ENCODE data around the gene TRAIP.

Gene TRAIP

DNA sequence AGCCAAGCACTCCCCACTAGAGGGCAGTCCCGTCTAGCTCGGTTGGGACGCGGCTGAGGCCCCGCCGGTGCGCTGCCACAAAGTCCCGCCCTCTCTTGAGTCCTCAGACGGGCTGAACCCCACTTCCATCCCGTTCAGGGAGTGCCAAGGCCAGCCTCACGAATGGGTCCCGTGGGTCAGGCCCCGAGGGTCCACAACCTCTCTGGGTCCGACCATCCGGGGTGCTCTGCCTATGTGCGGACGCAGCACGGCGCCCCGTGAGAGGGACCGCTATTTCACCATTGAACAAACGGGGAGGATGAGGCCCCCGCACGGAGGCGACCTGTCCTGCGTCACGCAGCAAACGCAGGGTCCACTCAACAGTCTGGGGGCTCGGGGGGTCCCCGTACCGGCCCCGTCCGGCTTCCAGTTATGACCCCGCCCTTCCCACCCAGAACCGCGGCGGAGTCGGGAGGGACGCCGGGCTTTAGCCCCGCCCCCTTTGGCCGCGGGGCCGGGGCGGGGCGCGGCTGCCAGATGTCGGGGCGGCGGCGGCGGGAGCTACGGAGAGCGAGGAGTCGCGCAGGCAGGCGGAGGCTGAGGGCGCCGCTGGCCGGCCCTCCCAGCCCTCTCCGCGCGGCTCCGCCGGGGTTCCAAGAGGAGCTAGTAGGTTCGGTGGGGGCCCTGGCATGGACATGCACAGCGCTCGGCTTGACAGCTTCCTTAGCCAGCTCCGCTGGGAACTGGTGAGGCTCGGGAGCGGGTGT lies 53.5 kb downstream of the TRAIP start, which contains the start of gene INKA1:
Gene INKA1, plus strand, starts transcription at position 543 of the 746 bp plus-strand sequence. Its CDS starts 132 bp downstream, at position 675.
- TF ChIP-seq, protein P1, sequence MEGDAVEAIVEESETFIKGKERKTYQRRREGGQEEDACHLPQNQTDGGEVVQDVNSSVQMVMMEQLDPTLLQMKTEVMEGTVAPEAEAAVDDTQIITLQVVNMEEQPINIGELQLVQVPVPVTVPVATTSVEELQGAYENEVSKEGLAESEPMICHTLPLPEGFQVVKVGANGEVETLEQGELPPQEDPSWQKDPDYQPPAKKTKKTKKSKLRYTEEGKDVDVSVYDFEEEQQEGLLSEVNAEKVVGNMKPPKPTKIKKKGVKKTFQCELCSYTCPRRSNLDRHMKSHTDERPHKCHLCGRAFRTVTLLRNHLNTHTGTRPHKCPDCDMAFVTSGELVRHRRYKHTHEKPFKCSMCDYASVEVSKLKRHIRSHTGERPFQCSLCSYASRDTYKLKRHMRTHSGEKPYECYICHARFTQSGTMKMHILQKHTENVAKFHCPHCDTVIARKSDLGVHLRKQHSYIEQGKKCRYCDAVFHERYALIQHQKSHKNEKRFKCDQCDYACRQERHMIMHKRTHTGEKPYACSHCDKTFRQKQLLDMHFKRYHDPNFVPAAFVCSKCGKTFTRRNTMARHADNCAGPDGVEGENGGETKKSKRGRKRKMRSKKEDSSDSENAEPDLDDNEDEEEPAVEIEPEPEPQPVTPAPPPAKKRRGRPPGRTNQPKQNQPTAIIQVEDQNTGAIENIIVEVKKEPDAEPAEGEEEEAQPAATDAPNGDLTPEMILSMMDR (IDR thresholded peaks at IDR 0.05; ENCODE audit: borderline replicate concordance, control extremely low read depth, extremely low read depth, insufficient read depth, missing control alignments): peak; percentile 96
- in situ Hi-C loops (cut with MboI; ENCODE audit: low sequenced_read_pairs, unreplicated experiment): no loop called here
- peak; percentile 93 for DNase-seq (ENCODE audit: low spot score)

DNA sequence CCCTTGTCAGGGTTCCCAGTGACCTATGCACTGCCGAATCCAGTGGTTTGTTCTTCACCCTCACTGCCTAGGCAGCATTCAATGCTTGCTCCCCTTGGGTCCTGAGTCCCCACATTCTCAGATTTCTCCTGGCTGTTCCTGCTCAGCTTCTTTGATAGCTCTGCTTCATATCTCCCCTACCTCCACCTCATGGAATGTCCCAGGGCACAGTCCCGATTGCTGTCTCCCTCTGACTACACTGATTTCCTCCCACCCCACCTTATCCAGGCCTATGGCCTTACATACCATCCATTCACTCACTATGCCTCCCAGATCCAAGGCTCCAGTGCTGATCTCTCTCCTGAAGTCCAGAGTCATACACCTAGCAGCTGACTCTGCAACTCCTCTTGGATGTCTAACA lies 55.2 kb downstream of the TRAIP start:
- in situ Hi-C loops (cut with MboI; ENCODE audit: low sequenced_read_pairs, unreplicated experiment): no loop called here
- TF ChIP-seq, protein P1 (IDR thresholded peaks at IDR 0.05; ENCODE audit: borderline replicate concordance, control extremely low read depth, extremely low read depth, insufficient read depth, missing control alignments): no peak
- DNase-seq (ENCODE audit: low spot score): no peak

DNA sequence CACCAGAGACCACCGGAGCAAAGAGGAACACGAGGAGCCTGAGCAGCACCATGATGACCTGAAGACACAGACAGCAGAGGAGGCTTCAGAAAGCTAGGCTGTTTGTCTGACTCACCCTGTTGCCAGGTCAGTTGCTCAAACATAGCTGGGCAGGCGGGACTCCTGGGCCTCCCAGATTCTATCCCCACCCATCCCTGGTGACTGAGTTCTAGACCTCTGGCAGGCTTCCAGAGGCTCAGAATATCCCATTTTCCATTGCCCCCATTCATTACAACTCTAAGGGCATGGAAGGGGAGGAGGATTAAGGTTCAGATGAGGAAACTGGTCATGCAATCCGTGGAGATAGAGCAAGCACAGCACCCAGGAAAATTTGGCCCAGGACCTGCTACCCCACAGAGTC lies 56.6 kb downstream of the TRAIP start, which contains the start of gene CDHR4:
Gene CDHR4, minus strand, starts transcription at position 113 of the 400 bp plus-strand sequence. Its CDS starts 61 bp downstream, at position 52.
- TF ChIP-seq, protein P1 (IDR thresholded peaks at IDR 0.05; ENCODE audit: borderline replicate concordance, control extremely low read depth, extremely low read depth, insufficient read depth, missing control alignments): no peak
- in situ Hi-C loops (cut with MboI; ENCODE audit: low sequenced_read_pairs, unreplicated experiment): no loop called here
- no peak for DNase-seq (ENCODE audit: low spot score)

DNA sequence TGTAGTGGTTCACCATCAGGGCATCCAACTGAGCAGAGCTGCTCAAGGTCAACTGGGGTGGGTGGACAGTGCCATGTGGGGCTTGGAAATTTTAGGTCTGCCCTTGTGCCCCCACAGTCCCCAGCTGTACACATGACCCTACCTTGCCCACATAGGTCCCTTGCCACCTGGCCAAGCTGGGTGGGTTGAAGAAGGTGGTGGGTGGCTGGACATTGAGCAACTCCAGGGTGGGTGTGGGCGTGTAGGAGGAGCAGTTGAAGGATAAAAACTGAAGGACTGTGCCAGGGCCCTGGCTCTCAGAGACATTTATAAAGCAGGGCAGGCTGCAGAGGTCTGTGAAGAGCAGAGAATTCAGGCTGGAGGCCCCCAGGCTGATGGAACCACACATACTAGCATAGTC lies 57.3 kb downstream of the TRAIP start:
- TF ChIP-seq, protein P1 (IDR thresholded peaks at IDR 0.05; ENCODE audit: borderline replicate concordance, control extremely low read depth, extremely low read depth, insufficient read depth, missing control alignments): no peak
- no peak for DNase-seq (ENCODE audit: low spot score)
- in situ Hi-C loops (cut with MboI; ENCODE audit: low sequenced_read_pairs, unreplicated experiment): no loop called here

DNA sequence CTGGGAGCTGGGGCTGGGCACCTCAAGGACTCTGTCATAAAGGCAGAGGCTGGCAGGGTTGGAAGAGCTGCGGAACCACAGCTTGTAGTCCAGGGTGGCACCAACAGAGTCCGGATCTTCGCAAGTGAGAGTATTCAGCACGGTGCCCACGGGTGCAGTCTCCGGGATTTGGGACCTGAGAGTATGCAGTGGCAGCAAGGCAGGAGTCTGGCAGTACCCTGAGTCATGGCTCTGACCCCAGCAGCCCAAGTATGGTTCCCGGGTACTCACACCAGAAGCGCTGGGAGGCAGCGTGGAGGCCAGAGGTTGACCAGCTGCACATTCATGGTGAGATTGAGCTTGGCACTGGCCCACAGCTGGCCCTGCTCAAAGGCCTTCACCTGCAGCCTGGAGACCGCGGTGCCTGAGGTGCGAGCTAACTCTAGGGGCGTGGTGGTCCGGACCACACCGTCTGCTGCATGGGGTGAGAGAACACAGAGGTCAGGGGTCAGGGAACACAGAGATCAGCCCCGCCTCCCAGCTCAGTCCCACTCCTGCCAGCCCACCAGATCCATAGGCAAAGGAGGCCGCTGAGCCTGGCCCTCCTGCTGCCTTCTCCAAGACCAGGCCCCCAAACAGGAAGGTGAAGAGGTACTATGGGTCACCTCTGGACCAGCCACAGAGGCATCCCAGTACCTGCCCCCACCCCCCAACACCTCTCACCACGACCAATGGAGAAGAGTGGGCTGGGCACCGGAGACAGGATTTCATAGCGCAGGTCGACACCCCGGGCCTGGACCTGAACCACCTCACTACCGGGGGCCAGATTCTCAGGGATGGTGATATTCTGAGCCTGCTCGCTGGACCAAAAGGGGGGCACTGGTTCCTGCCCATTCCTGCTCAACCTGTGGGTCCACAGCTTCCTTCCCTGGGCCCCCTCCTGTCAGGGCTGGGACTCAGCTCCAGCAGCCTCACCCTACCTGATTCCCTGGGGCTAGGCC lies 61.1 kb downstream of the TRAIP start:
- DNase-seq (ENCODE audit: low spot score): no peak
- in situ Hi-C loops (cut with MboI; ENCODE audit: low sequenced_read_pairs, unreplicated experiment): no loop called here
- TF ChIP-seq, protein P1 (IDR thresholded peaks at IDR 0.05; ENCODE audit: borderline replicate concordance, control extremely low read depth, extremely low read depth, insufficient read depth, missing control alignments): no peak

DNA sequence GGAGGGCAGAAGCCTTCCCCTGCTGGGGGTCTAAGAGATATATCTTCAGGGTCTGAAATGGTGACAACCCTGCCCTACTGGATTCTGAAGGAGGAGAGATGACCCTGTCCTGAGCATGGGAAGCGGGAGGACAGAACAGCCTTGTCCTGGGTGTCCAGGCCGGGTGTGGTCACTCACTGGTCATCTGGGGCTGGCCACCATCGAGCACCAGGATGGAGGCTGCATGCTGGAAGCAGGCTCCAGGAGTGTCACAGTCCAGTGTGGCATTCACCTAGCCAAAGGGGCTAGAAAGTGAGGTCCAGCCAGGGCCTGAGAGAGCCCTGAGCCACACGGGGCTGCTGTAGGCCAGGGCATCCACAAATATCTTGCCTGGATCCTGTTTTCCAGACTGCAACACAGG lies 61.9 kb downstream of the TRAIP start:
- in situ Hi-C loops (cut with MboI; ENCODE audit: low sequenced_read_pairs, unreplicated experiment): no loop called here
- TF ChIP-seq, protein P1 (IDR thresholded peaks at IDR 0.05; ENCODE audit: borderline replicate concordance, control extremely low read depth, extremely low read depth, insufficient read depth, missing control alignments): no peak
- no peak for DNase-seq (ENCODE audit: low spot score)

Measured in GM13976 (cell line).